ENCODE data around the gene NKAIN1.

The NKAIN1 gene

DNA sequence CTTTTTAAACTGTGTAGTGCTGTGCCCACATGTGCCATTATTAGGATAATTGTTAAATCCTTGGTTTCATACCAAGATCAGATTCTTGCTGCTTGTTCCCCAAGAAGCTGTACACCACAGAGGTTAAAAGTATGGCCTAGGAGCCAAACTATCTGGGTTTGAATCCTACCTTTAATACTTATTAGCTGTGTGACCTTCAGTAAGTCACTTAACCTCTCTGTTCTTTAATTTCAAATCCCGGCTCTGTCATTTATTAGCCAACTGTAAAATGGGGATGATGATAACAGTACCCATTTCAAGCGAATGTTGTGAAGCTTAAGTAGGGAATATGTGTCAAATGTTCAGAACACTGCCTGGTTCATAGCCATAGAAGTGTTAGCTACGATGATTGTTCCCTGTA, 32.6 kb downstream of the NKAIN1 start:
- no peak for TF ChIP-seq CTCF (IDR thresholded peaks at IDR 0.05; ENCODE audit: insufficient read depth, low read length, missing control alignments)
- H3K4me3 ChIP-seq (ENCODE audit: low read depth, low read length), result no peak overlapping the region
- no peak for DNase-seq (ENCODE audit: low read depth, low spot score)
- CTCF ChIA-PET, result interaction anchor here (0.8 kb wide), 1 partner anchor 26 kb away, joined by 3 read pairs; no protein-coding TSS in a partner anchor
- POLR2A ChIA-PET, result no interaction called here

DNA sequence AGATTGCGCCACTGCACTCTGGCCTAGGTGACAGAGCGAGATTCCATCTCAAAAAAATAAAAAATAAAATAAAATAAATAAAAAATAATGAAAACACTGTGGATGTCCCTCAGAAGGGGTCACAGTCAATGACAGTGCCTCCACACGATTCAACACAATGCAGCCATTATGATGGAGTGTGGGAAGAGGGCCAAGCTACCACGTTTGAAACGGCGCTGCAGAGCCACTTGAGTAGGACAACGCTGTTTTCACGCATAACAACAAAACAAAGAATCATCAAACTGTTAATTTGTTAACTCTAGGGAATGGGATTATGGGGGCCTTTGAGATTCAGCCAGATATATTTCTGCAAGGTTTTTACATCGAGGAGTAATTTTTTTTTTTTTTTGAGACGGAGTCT, 36.5 kb downstream of the NKAIN1 start:
- H3K4me3 ChIP-seq (ENCODE audit: low read depth, low read length), result no peak overlapping the region
- CTCF ChIA-PET, result no interaction called here
- no peak for DNase-seq (ENCODE audit: low read depth, low spot score)
- no peak for TF ChIP-seq CTCF (IDR thresholded peaks at IDR 0.05; ENCODE audit: insufficient read depth, low read length, missing control alignments)
- POLR2A ChIA-PET, result no interaction called here

GRCh38 chr1:31201931-31202360, 37.7 kb downstream of the NKAIN1 start:
- ChIA-PET CTCF (interaction anchor here (1.0 to 2.2 kb wide), 2 partner anchors 17 to 20 kb away, joined by 3 to 5 read pairs; no protein-coding TSS in a partner anchor), POLR2A (no interaction called here)

GRCh38 chr1:31199949-31200348, 39.7 kb downstream of the NKAIN1 start:
- ChIA-PET CTCF (interaction anchor here (0.9 to 2.2 kb wide), 3 partner anchors 9 to 15 kb away, joined by 4 to 5 read pairs (median 5); no protein-coding TSS in a partner anchor), POLR2A (no interaction called here)
- TF ChIP-seq CTCF (IDR thresholded peaks at IDR 0.05; ENCODE audit: insufficient read depth, low read length, missing control alignments), result no peak
- no peak for DNase-seq (ENCODE audit: low read depth, low spot score)
- no peak overlapping the region for H3K4me3 ChIP-seq (ENCODE audit: low read depth, low read length)

More at GRCh38 chr1:31201931-31202360, 37.7 kb downstream of the NKAIN1 start:
- no peak overlapping the region for H3K4me3 ChIP-seq (ENCODE audit: low read depth, low read length)
- no peak for TF ChIP-seq CTCF (IDR thresholded peaks at IDR 0.05; ENCODE audit: insufficient read depth, low read length, missing control alignments)
- DNase-seq (ENCODE audit: low read depth, low spot score), result no peak

- TF ChIP-seq CTCF (IDR thresholded peaks at IDR 0.05; ENCODE audit: insufficient read depth, low read length, missing control alignments), result no peak
- DNase-seq (ENCODE audit: low read depth, low spot score), result no peak
- CTCF ChIA-PET, result interaction anchor here (0.9 to 3.0 kb wide), 4 partner anchors 9 to 15 kb away, joined by 4 to 25 read pairs (median 6); no protein-coding TSS in a partner anchor
- no peak overlapping the region for H3K4me3 ChIP-seq (ENCODE audit: low read depth, low read length)
- POLR2A ChIA-PET, result no interaction called here
Observed at GRCh38 chr1:31199236-31199790, 40.4 kb downstream of the NKAIN1 start.

GRCh38 chr1:31198600-31198999, 41.1 kb downstream of the NKAIN1 start:
- ChIA-PET POLR2A (no interaction called here), CTCF (interaction anchor here (1.2 to 3.0 kb wide), 2 partner anchors 8 to 14 kb away, joined by 7 to 25 read pairs; no protein-coding TSS in a partner anchor)
- no peak for DNase-seq (ENCODE audit: low read depth, low spot score)
- no peak overlapping the region for H3K4me3 ChIP-seq (ENCODE audit: low read depth, low read length)
- no peak for TF ChIP-seq CTCF (IDR thresholded peaks at IDR 0.05; ENCODE audit: insufficient read depth, low read length, missing control alignments)
